Occipital lobe (tissue), 2 donors: ENCODE data around the gene ETHE1. TPM values are rescaled to one million over a fixed set of nuclear protein-coding genes. Genes with fewer than 3 reads are reported as not detected.

Experiments
- DNase-seq: peaks from one replicate; lab custom pipeline; 2025; lab: John Stamatoyannopoulos, UW
- total RNA-seq: library from RNA; depleted of rRNA; stranded (reverse); fragments of >200 nt; gene quantifications from one replicate; pipeline ENCODE4 v1.2.3, GENCODE V29; 2014

Gene ETHE1, protein sequence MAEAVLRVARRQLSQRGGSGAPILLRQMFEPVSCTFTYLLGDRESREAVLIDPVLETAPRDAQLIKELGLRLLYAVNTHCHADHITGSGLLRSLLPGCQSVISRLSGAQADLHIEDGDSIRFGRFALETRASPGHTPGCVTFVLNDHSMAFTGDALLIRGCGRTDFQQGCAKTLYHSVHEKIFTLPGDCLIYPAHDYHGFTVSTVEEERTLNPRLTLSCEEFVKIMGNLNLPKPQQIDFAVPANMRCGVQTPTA
- total RNA-seq, result 16.8 TPM

DNA sequence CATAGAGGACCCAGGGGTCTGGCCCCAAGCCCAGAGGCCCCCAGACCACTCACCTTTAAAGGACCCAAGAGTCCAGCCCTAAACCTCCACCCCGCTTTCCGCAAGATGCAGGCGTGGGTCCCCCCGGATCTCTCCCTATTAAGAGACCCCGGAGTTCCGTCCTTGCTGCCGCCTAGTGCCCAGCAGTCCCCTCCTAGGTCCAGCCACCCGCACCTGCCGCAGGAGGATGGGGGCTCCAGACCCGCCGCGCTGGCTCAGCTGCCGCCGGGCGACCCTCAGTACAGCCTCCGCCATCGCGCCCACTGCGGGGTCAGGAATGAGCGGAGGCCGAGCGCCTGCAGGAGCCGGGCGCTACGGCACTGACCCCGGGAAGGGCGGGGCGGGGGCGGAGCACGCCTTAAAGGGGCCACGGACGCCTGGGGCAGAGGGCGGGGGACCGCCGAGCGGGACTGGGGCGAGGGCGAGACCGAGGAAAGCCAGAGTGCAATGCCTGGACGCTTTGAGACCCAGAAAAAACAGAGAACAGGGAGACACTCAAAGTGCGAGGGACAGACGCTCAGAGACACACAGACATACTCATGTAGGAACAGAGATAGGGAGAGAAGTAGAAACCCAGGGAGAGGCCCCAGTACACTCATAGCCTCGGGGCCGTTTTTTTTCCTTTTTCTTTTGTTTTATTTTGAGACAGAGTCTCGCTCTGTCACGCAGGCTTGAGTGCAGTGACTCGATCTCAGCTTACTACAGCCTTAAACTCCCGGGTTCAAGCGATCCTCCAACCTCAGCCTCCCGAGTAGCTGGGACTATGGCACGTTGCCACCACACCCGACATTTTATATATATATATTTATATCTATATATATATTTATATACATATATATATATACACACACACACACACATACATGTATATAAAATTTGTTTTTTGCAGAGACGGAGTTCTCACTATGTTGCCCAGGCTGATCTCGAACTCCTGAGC, at the start of gene ETHE1:
ETHE1 (minus strand) TSS at position 318 of the 976 bp plus-strand sequence; CDS start at position 294, 24 bp downstream.
- peak; percentile 77 for DNase-seq

DNA sequence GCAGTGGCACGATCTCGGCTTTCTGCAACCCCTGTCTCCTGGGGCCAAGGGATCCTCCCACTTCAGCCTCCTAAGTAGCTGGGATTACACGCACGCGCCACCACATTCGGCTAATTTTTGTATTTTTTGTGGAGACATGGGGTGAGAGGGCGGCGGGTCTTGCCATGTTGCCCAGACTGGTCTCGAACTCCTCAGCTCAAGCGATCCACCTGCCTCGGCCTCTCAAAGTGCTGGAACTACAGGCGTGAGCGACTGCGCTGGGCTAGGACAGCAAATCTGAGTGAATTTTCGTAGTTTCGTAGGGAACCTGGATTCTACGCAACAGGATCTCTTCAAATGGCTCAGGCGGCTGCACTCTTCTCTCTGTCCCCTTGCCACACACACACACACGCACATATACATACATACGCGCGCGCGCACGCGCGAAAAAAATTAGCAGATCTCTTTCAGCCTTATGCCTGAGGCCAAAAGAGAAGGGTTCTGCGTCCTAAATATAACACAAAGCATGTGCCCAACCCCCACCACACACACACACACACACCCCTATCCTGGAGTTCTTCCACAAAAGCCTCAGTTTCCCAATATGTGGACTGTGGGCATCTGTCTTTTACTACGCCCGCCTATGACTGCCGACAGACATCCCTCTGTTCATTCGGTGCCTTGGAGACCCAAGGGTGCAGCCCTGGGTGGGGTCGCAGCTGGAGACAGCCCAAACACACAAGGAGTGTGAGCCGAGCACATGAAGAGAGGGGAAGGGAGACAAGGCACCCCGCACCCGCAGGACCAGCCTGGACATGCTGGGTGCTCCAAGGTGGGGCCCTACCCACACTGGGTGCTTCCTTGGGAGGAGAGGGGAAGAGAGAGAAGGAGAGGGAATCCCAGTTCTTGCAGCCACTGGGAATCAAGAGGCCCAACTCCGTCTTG, 49.2 kb upstream of the ETHE1 start:
- no peak for DNase-seq

DNA sequence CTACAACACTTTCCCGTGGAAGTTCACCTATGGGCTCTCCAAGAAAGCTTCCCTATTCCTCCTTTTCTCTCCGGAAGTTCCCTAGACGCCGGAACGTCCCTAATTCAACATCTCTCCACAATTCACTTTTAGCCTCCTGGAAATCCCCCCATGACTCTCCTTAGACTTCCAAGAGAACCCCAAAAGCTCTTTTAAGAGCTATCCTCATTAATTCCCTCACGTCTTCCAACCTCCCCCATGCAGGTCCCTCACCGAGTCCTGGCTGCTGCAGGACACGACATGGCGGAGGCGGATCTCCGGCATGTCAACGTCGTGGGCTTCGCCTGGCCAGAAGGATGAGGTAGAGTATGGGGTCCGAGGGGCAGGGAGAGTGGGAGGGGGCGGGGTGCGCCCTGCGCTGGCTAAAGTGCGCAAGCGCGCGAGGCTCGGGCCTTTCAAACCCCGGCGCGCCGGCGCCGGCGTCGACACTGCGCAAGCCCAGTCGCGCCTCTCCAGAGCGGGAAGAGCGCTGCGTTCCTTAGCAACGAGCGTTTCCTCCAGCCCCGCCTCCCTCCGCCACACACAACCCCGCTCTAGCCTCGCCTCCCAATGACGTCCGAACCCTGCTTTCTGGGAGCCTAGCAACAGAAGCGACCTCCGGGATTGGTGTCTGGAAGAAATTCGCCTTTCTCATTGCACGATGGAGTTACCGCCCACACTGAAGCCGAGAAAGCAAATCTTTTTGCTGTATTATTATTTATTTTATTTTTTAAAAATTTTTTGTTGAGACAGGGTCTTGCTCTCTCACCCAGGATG, 48.4 kb upstream of the ETHE1 start, which contains the start of the genes PINLYP and XRCC1:
PINLYP (plus strand) TSS at position 646 of the 795 bp plus-strand sequence. CDS start 1,391 bp downstream, outside the sequence.
XRCC1 (minus strand) TSS at position 372 of the 795 bp plus-strand sequence; CDS start at position 303, 69 bp downstream.
- peak; percentile 96 for DNase-seq

DNA sequence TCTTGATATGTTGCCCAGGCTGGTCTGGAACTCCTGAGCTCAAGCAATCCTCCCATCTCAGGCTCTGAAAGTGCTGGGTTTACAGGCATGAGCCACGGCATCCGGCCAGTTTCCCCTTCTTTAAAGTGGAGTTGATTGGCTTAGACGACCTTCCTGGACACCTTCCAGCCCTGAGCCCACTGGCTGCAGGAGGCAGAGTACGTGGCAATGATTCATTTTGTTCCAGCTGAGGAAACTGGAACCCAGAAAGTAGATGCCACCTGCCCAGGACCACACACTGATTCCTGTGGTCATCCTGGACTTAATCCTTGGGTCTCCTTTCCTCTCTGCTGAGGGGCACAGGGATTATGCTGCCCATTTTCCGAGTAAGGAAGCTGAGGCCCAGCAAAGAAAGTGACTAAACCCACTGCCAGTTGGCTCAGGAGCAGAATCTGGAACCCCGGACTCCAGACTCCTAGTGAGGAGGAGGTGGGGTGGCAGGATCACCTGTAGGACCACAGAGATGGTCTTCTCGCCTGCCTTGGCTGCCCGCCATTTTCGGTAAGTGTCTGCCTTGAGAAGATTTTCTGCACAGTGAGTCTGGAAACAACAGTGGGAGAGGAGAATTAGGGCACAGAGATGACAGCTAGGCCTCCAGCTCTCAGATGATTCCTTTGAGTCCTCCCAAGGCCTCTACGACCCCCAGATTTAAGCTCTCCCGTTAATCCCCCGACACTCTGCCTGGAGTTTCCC, 47.6 kb upstream of the ETHE1 start:
- DNase-seq, result no peak

DNA sequence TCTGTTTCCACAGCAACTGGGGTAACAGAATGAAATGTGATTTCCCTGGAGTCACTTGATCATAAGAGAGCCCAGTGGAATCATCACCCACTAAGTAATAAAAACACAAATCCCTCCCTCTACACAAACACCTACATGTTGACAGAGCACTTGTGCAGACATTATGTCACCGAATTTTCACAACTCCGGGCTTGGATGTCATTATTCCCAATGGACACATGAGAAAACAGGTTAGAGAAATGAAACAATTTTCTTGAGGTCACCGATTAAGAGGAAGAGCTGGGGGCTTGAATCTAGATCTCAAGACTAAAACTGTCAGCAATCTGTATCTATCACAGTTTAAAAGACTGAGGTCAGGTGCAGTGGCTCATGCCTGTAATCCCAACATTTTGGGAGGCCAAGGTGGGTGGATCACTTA, 45.2 kb upstream of the ETHE1 start:
- DNase-seq, result no peak

DNA sequence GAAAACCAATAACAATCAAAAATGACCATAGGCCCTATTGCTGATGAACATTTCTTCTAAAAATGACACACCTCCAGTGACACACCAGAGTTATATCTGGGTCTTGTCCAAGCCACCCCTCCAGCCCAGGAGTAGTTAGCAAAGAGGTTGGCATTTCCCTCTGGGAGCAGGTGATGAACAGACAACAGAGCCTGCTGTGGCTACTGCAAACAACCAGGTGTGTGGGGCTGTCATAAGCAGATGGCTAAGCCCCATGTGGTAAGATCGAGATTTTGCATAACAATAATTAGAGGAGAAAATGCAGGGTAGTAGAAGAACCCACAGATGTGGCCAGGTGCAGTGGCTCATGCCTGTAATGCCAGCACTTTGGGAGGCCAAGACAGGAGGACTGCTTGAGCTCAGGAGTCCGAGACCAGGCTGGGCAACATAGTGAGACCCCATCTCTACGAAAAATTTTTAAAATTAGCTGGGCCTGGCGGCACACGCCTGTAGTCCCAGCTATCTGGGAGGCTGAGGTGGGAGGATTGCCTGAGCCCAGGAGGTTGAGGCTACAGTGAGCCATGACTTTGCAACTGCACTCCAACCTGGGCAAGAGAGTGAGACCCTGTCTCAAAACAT, 43.3 kb upstream of the ETHE1 start:
- DNase-seq, result no peak

DNA sequence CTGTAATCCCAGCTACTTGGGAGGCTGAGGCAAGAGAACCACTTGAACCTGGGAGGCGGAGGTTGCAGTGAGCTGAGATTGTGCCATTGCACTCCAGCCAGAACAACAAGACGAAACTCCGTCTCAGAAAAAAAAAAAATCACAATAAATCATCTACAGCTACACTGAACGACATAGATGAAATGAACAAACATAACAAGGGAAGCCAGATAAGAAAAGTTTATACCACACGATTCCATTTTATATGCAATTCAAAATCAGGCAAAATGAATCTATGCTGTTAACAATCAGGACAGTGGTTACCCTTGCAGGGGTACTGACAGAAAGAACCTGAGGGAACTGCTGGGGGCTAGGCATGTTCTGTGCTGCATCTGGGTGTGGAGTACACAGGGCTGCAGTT, 42.7 kb upstream of the ETHE1 start:
- DNase-seq, result no peak

DNA sequence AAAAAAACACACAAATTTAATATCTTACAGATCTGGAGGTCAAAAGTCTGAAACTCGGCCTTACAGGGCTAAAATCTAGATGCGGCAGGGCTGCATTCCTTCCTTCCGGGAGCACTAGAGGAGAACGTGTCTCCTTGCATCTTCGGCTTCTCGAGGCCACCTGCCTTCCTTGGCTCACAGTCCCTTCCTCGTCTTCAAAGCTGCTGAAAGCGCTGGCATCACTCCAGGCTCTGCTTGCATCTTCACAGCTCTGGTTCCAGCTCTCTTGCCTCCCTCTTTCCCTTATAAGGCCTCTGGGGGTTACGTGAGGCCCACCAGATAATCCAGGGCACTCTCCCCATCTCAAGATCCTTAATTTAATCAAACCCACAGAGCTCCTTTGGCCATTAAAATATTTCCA, 37.8 kb upstream of the ETHE1 start:
- DNase-seq, result peak; percentile 8

DNA sequence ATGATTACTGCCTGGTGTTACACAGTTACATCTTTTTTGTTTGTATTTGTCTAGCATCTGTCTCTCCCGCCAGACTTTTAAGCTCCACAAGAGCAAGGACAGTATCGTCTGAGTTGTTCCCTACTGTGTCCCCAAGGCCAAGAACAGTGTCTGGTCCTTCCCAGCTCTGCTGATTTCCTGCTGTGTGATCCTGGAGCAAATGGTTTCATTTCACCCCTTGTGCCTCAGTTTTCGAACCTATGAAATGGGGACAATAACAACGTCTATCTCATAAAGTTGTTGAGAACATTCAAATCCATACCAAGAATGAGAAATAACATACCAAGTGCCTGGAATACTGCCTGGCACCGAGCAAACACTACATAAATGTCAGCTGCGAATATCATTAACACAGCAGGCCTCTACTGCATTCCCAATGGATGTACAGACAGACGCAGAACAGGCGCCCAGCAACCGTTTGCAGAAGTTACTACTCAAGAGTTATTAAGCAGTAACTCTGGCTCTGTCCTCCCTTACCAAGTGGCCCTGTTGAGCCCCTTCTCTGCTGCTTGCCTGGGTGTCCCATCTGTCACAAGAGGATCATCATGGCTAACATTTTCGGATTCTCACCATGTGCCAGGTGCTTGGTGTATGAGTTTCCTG, 36.9 kb upstream of the ETHE1 start:
- no peak for DNase-seq

DNA sequence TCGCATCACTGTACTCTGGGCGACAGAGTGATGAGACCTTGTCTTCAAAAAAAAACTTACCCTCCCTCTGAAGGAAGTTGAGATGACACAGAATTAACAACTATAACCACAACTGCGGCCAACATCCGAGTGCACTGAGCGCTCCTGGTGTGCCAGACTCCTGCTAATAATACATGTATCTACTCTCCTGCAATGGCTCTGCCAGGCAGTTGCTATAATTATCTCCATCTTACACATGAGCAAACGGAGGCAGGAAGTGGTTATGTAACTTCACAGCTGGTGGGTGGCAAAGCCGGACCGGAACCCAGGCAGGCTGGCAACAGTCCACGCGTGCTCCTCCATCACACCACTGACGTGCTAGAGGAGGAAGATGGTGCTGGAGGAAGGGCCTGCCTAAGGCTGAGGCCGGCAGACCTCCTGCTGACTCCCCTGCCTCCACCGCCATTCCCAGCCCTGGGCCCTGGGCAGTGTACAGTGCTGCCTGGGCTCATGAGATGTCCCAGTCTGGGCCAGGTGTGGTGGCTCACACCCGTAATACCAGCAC, 35.8 kb upstream of the ETHE1 start:
- peak; percentile 84 for DNase-seq

DNA sequence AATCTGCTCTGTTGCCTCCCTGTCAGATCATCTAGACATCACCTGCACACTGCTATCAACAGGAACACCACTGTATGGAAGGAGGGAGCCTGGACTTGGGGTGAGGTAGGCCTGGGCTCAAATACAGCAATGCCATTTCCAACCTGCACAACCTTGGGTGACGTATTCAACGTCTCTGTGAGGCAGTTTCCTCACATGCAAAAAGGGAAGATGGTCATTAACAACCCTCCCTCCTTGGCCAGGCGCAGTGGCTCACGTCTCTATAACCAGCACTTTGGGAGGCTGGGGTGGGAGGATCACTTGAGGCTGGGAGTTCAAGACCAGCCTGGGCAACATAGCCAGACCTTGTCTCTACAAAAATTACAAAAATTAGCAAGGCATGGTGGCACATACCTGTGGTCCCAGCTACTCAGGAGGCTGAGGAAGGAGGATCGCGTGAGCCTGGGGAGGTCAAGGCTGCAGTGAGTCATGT, 35.3 kb upstream of the ETHE1 start:
- DNase-seq, result no peak

DNA sequence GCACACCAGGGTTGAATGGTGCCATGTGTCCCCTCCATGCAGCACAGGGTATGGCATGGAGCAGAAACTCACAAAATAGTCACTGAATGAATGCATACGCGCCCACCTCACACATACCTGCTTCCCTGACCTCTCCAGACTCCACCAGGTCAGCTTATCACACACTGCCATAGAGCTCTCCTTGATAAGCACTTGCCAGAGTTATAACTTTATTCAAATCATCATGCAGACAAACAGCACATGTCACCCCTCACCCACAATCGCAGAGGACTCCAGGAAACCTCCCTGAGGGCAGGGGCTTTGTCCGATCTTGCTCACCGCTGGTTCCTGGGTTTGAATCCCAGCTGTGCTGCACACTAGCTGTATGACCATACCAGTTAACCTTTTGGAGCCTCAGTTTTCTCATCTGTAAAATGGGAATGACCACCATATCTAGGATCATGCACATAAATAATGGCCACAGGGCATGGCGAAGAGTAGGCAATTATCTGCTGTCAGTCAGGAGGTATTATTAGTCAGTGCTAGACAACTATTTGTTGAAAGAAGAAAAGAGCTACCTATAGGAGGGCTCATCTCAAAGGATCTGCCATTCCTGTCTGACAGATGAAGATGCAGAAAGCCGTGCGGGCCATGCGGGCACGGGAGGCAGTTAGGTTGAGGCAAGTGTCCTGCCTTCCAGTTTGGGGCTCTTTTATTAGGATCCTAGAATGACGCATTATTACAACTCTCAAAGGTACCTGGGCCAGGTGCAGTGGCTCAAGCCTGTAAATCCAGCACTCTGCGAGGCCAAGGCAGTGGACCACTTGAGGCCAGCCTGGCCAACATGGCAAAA, 34.4 kb upstream of the ETHE1 start:
- DNase-seq, result no peak

DNA sequence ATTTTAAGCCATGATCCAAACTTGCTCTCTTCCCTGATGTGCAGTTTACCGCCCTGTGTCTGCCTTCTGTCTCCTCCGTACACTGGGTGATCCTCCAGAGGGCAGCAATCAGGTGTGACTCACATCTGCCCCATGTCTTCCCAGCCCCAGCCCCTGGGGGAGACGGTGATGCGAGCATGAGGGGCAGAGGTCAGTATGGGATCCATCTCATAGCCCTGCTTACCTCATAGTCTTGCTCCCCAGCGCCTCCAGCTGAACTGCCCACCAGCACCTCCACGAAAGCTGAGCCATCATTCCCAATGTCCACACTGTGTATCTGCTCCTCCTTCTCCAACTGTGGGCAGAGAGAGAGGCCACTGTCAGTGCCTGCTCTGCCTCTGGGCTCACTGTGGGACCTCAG, 33.7 kb upstream of the ETHE1 start:
- DNase-seq, result no peak

DNA sequence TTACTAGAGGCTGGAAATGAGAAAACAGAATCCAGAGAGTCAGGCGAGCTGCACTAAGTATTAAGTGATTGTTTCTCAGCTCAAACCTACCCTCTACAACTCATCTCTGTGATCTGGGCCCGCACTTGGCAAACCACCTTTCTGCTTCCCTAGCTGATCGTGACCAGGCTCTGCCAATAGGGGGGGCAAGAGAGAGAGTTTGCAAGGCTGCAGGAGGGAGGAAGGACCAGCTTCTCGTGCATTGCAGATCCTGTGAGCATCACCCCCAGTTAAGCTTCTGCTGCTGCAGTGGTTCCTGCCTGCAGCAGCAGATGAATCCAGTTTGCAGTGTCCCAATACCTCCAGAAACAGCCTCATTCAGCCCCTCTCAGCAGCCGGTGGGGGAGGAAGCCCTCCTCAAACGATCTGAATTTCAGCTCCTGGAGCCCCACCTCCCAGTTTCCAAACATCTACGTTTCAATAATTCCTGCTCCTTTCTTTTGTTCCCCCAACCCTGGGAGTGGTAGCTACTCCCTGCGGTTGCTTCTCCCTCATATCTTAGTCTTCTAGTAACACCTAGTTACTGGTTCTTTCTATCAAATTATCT, 28.3 kb upstream of the ETHE1 start:
- DNase-seq, result peak; percentile 65

DNA sequence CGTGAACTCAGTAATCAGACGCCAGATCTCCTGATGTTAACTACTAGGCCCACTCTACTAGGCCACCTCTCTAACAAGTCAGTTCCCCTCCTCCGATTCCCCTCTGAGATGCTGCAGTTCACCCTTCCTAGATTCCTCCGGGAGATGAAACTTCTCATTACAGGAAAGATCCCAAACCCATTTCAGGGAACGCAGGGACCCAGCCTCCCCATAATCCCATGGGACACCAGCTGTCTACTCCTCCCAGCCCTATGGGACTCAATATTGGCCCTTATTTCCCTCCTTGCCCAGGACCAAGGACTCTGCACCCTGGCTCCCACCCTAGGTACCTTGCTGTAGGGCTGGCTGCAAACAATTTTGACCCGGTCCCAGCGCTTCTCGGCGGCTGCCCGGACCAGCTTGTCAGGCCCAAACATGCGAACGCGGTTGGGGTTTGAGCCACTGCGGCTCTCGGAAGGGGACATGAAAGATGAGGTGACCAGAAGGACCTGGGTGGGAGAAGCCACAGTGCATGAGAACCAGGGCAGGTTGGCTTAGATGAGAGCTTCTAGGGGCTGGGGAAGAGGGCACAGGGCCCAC, 27.4 kb upstream of the ETHE1 start:
- DNase-seq, result no peak

DNA sequence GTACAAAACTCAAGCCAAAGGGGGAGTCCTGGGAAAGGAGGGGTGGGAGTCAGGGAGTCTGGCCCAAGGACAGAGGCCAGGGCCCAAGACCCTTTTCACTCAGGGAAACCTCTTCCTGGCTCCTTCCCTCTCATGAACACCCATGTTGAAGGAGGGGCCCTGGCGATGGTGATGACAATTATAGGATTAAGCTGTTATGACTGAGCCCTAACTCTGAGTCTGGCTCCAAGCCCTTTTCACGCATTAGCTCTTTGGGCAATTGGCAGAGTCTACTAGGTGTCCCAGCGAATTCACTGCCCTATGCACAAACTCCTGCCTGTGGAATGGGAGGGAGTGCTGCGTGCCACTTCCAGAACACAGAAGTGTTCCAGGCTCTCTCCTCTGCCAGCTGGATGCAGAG, 26.7 kb upstream of the ETHE1 start:
- no peak for DNase-seq

DNA sequence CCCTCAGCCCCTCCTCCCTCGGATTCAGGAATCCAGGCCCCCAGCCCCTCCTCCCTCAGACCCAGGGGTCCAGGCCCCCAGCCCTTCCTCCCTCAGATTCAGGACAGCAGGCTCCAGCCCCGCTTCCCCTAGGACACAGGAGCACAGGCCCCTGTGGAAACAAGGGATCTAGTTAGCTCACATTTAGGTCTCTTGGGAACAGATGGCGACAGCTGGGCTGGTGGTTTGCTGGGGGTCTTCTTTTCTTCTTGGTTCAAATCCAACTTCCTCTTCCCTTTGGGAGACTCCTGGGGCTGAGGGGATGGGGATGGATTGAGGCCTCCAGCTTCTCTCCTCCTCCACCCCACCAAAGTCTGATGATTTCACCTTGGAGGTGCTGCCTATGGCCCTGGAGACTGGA, 25.6 kb upstream of the ETHE1 start:
- no peak for DNase-seq
